Globus pallidus (tissue), 1 donor: ENCODE measurements around the gene CATSPERD.

Experiments used
- DNase-seq: peaks from one replicate; pipeline ENCODE4 v3.0.0-alpha.2; 2015; ENCODE audit warnings: low spot score

CATSPERD gene

GRCh38 chr19:5719961-5720790 lies at the start of gene CATSPERD, which contains the start of gene LONP1:
TSS of gene CATSPERD (plus strand) at chr19:5720637. CDS start at chr19:5720738, 101 bp downstream.
TSS of gene LONP1 (minus strand) at chr19:5720146. CDS start at chr19:5720132, 14 bp downstream.
- DNase-seq: peak; percentile 99

GRCh38 chr19:5671600-5671999 lies 48.8 kb upstream of the CATSPERD start:
- no peak for DNase-seq

- no peak for DNase-seq
These were observed 47.6 kb upstream of the CATSPERD start for GRCh38 chr19:5672708-5673459.

- DNase-seq: no peak
These were observed 46.7 kb upstream of the CATSPERD start for GRCh38 chr19:5673752-5674151.

GRCh38 chr19:5674714-5675113 lies 45.7 kb upstream of the CATSPERD start:
- DNase-seq: no peak

- no peak for DNase-seq
These were observed 44.2 kb upstream of the CATSPERD start for GRCh38 chr19:5676105-5676771.

- DNase-seq: no peak
These were observed 43.7 kb upstream of the CATSPERD start for GRCh38 chr19:5676772-5677105.

- no peak for DNase-seq
These were observed 43.3 kb upstream of the CATSPERD start for GRCh38 chr19:5677136-5677535.

- no peak for DNase-seq
These were observed 42.9 kb upstream of the CATSPERD start for GRCh38 chr19:5677580-5677979.

GRCh38 chr19:5678071-5678718 lies 42.2 kb upstream of the CATSPERD start:
- no peak for DNase-seq

- DNase-seq: no peak
These were observed 41.0 kb upstream of the CATSPERD start for GRCh38 chr19:5679289-5680083.

- no peak for DNase-seq
These were observed 40.4 kb upstream of the CATSPERD start for GRCh38 chr19:5680084-5680436.

- DNase-seq: peak; percentile 99
These were observed 39.7 kb upstream of the CATSPERD start, which contains the start of the genes HSD11B1L and MICOS13 for GRCh38 chr19:5680437-5681368. TSS of gene HSD11B1L (plus strand) at chr19:5681027. CDS start at chr19:5684833, 3,806 bp downstream. TSS of gene MICOS13 (minus strand) at chr19:5680516. CDS start at chr19:5680486, 30 bp downstream.

- no peak for DNase-seq
These were observed 38.9 kb upstream of the CATSPERD start for GRCh38 chr19:5681391-5682106.

- no peak for DNase-seq
These were observed 38.3 kb upstream of the CATSPERD start for GRCh38 chr19:5682107-5682482.

GRCh38 chr19:5683177-5683886 lies 37.1 kb upstream of the CATSPERD start:
- DNase-seq: no peak

- no peak for DNase-seq
These were observed 35.6 kb upstream of the CATSPERD start for GRCh38 chr19:5684694-5685430.

GRCh38 chr19:5686326-5686646 lies 34.2 kb upstream of the CATSPERD start:
- DNase-seq: no peak
